ENCODE data around the gene COL6A3.
"Not testable (repeated sequence)": the region's sequence is repeated elsewhere in the genome, so short reads cannot be mapped to it uniquely, and the experiment has no call there.

The COL6A3 gene

GRCh38 chr2:237378650-237379049 is 35.3 kb downstream of the COL6A3 start:
- DNase-seq = no peak

- DNase-seq = no peak
Observed at GRCh38 chr2:237374284-237375060, 39.5 kb downstream of the COL6A3 start.

- DNase-seq = no peak
Observed at GRCh38 chr2:237371856-237372255, 42.1 kb downstream of the COL6A3 start.

- DNase-seq = no peak
Observed at GRCh38 chr2:237365671-237366070, 48.3 kb downstream of the COL6A3 start.

GRCh38 chr2:237364655-237365054 is 49.3 kb downstream of the COL6A3 start:
- no peak for DNase-seq

GRCh38 chr2:237361194-237362004 is 52.6 kb downstream of the COL6A3 start:
- DNase-seq = no peak

- no peak for DNase-seq
Observed at GRCh38 chr2:237359894-237360780, 53.8 kb downstream of the COL6A3 start.

GRCh38 chr2:237359518-237359840 is 54.5 kb downstream of the COL6A3 start:
- DNase-seq = no peak

- DNase-seq = no peak
Observed at GRCh38 chr2:237358721-237359517, 55.0 kb downstream of the COL6A3 start.

GRCh38 chr2:237355701-237356100 is 58.3 kb downstream of the COL6A3 start:
- DNase-seq = no peak

- DNase-seq = no peak
Observed at GRCh38 chr2:237354892-237355291, 59.1 kb downstream of the COL6A3 start.

GRCh38 chr2:237354172-237354571 is 59.8 kb downstream of the COL6A3 start:
- not testable (repeated sequence) for DNase-seq

- DNase-seq = no peak
Observed at GRCh38 chr2:237353215-237353614, 60.7 kb downstream of the COL6A3 start.

GRCh38 chr2:237352279-237352845 is 61.6 kb downstream of the COL6A3 start:
- DNase-seq = no peak

GRCh38 chr2:237351796-237352195 is 62.2 kb downstream of the COL6A3 start:
- DNase-seq = no peak

GRCh38 chr2:237351046-237351445 is 62.9 kb downstream of the COL6A3 start:
- no peak for DNase-seq

- no peak for DNase-seq
Observed at GRCh38 chr2:237350597-237350996, 63.4 kb downstream of the COL6A3 start.

GRCh38 chr2:237350070-237350469 is 63.9 kb downstream of the COL6A3 start:
- no peak for DNase-seq

- no peak for DNase-seq
Observed at GRCh38 chr2:237348281-237348865, 65.6 kb downstream of the COL6A3 start.

- no peak for DNase-seq
Observed at GRCh38 chr2:237345891-237346640, 67.9 kb downstream of the COL6A3 start.

GRCh38 chr2:237345411-237345810 is 68.6 kb downstream of the COL6A3 start:
- DNase-seq = no peak
